Skeletal muscle tissue (tissue), 4 donors: ENCODE measurements around the gene ZBTB16. TPM values are rescaled to one million over a fixed set of nuclear protein-coding genes. Genes with fewer than 3 reads are reported as not detected.

Source experiments
- H3K27ac ChIP-seq: one replicate; pipeline ENCODE4 v1.7.0; 2013; ENCODE audit warnings: mild to moderate bottlenecking, low read depth, low read length, inconsistent platforms
- H3K27me3 ChIP-seq, 3 donors: one replicate each; pipeline ENCODE4 v1.7.0; 2013; ENCODE audit warnings: low read length in 3 of 3; ENCODE audit not compliant: control insufficient read depth in 3 of 3, insufficient read depth in 3 of 3
- H3K36me3 ChIP-seq, 3 donors: one replicate each; pipeline ENCODE4 v1.7.0; 2013; ENCODE audit warnings: low read length in 3 of 3; ENCODE audit not compliant: control insufficient read depth in 3 of 3, insufficient read depth in 3 of 3
- H3K4me1 ChIP-seq, 3 donors: one replicate each; pipeline ENCODE4 v1.7.0; 2013; ENCODE audit warnings: low read length in 3 of 3, mild to moderate bottlenecking in 3 of 3; ENCODE audit not compliant: control insufficient read depth in 3 of 3, insufficient read depth in 3 of 3
- H3K4me3 ChIP-seq, 3 donors: one replicate each; pipeline ENCODE4 v1.7.0; 2013; ENCODE audit warnings: low read length in 3 of 3
- H3K9ac ChIP-seq, 3 donors: one replicate each; pipeline ENCODE4 v1.7.0; 2013; ENCODE audit warnings: low read length in 3 of 3, mild to moderate bottlenecking in 3 of 3, moderate library complexity in 2 of 3, low read depth in 1 of 3
- H3K9me3 ChIP-seq, 3 donors: one replicate each; pipeline ENCODE4 v1.7.0; 2013; ENCODE audit warnings: low read length in 3 of 3; ENCODE audit not compliant: control insufficient read depth in 3 of 3
- total RNA-seq: library from RNA; depleted of rRNA; stranded (reverse); fragments of >200 nt; gene quantifications from one replicate; pipeline ENCODE4 v1.2.3, GENCODE V29; 2014
- donor health status: Osteomylitis.

The ZBTB16 gene
- total RNA-seq, 1 donor from 2014 or later: 6.8 TPM

DNA sequence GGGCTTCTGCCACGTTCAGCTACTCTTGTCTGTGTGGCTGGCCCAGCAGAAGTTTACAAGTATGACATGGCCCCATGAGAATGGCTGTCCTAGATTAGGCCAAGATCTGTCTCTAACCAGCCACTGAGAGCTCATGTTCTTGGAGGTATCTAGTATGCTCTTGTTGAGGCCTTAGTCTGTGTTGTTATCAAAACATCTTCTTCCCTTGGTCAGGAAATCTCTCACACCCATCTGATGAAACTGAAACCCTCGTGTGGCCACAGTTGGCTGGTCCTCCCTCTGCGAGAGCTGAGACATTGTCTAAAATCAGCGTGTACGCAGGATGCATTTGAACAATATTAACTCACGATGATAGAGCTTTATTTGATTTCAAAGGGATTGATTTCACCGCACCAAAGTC lies 127.7 kb downstream of the ZBTB16 start:
- no peaks in the 10 kb centered on the region for H3K9me3 ChIP-seq
- no peak overlapping the region for H3K4me3 ChIP-seq
- peaks cover 29 to 58% (median 48%) of the 10 kb centered on the region in 3 donors for H3K4me1 ChIP-seq
- H3K27ac ChIP-seq: peak overlapping the region; percentile 61
- H3K27me3 ChIP-seq: no peaks in the 10 kb centered on the region
- peaks cover 41 to 45% (median 43%) of the 10 kb centered on the region in 3 donors for H3K36me3 ChIP-seq
- H3K9ac ChIP-seq: no peak overlapping the region

DNA sequence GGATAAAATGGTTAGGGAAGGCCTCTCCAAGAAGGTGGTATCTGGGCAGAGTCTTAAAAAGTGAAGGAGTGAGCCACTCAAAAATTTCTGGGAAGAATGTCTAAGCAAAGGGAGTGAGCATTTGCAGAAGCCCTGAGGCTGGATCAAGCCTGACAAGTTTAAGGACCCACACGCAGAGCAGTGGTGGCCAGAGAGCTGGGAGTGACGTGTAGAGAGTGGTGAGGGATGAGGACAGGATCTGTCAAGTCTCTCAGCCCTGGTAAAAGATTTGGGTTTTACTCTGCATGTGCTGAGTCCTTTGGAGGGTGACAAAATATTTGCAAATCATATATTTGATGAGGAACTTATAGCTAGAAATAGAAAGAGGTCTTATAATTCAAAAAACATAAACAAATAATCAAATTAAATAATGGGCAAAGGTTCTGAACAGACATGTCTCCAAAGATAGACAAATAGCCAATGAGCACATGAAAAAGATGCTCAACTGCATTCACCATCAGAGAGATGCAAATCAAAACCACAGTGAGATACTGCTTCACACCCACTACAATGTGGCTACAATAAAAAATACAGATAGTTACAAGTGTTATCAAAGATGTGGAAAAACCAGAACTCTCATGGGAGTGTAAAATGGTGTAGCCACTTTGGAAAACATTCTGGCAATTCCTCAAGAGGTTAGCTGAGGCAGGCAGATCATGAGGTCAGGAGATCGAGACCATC lies 129.5 kb downstream of the ZBTB16 start:
- Histone ChIP-seq H3K4me1 (peaks cover 30 to 58% (median 48%) of the 10 kb centered on the region in 3 donors), H3K9me3 (no peaks in the 10 kb centered on the region), H3K9ac (no peak overlapping the region), H3K27ac (no peak overlapping the region), H3K36me3 (peaks cover 43 to 48% (median 44%) of the 10 kb centered on the region in 3 donors), H3K27me3 (no peaks in the 10 kb centered on the region), H3K4me3 (no peak overlapping the region)

DNA sequence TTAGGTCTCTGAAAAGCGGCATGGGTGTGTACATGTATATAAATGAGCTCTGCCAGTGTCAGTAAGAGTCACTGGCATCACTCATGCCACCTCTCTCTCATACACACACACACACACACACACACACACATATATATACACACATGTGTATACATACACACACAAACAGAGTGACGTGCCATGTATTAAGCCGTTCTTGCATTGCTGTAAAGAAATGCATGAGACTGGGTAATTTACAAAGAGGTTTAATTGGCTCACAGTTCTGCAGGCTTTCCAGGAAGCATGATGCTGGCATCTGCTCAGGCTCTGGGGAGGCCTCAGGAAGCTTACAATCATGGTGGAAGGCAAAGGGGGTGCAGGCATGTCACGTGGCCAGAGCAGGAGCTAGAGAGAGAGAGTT lies 131.1 kb downstream of the ZBTB16 start:
- H3K4me1 ChIP-seq: peaks cover 36 to 58% (median 50%) of the 10 kb centered on the region in 3 donors
- peak overlapping the region; percentile 96 for H3K27ac ChIP-seq
- no peaks in the 10 kb centered on the region for H3K9me3 ChIP-seq
- H3K4me3 ChIP-seq: no peak overlapping the region
- H3K9ac ChIP-seq: no peak overlapping the region
- peaks cover 41 to 48% (median 43%) of the 10 kb centered on the region in 3 donors for H3K36me3 ChIP-seq
- H3K27me3 ChIP-seq: no peaks in the 10 kb centered on the region

DNA sequence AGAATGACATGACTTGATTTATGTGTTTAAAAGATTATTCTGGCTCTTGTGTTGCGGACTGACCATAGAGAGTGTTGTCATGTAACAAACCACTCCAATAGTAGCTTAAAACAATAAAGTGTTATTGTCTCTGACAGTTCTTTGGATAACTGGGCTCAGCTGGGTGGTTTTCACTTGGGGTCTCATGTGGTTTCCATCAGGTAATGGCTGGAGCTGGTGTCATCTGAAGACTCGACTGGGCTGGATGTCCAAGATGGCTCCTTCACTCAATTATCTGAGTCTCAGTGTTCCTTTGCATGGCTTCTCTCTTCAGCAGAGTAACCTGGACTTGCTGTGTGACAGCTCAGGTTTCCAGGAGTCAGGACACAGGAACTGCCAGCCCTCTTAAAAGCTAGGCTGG lies 132.4 kb downstream of the ZBTB16 start:
- Histone ChIP-seq H3K9me3 (no peaks in the 10 kb centered on the region), H3K4me3 (no peak overlapping the region), H3K9ac (no peak overlapping the region), H3K27ac (peak overlapping the region; percentile 96), H3K27me3 (no peaks in the 10 kb centered on the region), H3K36me3 (peaks cover 33 to 40% (median 38%) of the 10 kb centered on the region in 3 donors), H3K4me1 (peaks cover 45 to 59% (median 52%) of the 10 kb centered on the region in 3 donors)

DNA sequence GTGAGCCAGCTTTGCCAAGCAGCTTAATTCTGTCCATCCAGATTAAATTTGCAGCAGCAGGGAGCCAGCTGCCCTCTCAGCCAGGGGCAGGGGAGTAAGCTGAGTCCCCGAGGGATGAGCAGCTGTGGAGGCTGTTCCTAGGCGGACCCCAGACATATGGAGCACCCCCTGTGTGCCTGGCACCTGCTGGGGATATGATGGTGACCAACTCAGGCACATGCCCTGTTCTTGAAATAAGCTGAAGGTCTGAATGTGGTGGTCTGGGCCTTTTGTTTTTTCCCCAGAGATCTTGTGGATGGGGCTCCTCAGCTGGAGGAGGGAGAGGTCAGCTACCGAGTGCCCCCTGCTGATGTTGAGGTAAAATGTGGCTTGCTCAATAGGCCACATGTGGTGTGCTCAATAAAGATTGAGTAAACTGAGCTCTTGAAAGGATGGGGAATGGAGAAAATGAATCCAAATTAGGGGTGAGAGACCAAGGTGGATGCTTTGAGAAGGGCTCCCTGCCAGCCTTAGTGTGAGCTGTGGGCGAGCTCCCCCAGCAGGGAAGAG lies 133.4 kb downstream of the ZBTB16 start:
- H3K4me1 ChIP-seq: peaks cover 54 to 61% (median 60%) of the 10 kb centered on the region in 3 donors
- no peak overlapping the region for H3K4me3 ChIP-seq
- H3K9ac ChIP-seq: peak overlapping the region in 1 of 3 donors; percentile 27
- H3K27ac ChIP-seq: peak overlapping the region; percentile 96
- H3K36me3 ChIP-seq: peaks cover 24 to 32% (median 29%) of the 10 kb centered on the region in 3 donors
- no peaks in the 10 kb centered on the region for H3K9me3 ChIP-seq
- H3K27me3 ChIP-seq: no peaks in the 10 kb centered on the region

DNA sequence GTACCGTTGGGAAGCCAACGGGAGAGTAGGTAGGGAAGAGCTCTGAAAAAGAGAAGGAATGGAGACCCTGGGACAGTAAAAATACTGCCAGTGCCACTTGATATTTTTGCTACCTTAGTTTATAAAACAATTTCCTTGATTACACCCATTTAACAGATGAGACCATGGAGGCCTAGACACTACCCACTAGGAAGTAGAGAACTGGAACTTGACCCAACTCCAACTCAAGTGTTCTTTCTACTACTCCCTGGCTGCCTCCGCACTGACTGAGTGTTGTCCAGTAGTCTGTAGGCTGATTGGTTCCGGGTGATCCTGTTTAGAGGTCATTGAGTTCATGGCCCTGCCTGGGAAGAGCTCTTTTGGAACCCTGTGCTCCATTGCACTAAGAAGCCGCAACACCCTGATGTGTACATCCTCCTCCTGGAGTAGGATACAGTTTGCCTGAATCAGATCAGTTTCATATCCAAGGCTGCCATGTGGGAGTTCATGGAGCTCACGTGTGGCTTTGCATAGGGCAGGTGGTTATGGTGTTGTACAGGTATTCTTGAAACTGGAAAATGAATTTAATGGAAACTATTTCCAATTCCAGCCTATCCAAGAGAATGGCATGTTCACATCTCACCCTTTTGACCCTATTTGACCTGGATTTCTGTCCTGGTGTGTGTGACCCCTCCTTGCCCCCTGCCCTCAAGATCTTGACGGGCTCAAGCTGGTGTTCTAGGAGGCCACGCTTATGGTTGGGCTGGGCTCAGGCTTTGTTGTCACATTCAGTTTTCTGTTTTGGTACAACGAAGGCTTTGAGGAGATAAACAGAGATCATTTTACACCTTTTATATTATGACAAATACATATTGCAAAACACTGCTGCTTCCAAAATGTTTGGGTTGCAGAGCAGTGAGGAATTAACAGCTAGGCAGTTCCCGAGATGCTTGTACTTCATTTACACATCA lies 134.5 kb downstream of the ZBTB16 start:
- Histone ChIP-seq H3K9ac (peak overlapping the region; percentile 14 to 61 (median 41)), H3K9me3 (no peaks in the 10 kb centered on the region), H3K36me3 (peaks cover 19 to 29% (median 22%) of the 10 kb centered on the region in 3 donors), H3K27me3 (no peaks in the 10 kb centered on the region), H3K4me1 (peaks cover 62 to 68% (median 64%) of the 10 kb centered on the region in 3 donors), H3K4me3 (no peak overlapping the region), H3K27ac (peak overlapping the region; percentile 96)

DNA sequence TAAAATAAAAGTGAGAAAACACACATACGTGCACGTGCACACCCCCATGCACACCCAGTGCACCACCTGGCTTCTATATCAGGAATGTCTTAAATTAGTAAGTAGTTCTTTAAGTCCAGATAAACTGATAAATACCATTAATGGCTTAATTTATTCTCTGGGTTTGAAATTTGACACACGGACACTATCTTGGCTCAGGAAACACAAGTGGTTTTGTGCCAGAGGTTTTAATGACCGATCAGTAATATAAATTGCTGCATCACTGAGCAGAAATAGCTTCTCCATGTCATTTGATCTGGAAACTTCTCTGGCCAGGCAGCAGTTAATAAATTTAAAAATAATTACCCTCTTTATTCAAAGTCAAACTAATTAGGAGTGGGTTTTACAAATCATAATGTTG lies 135.2 kb downstream of the ZBTB16 start:
- peaks cover 19 to 25% (median 22%) of the 10 kb centered on the region in 3 donors for H3K36me3 ChIP-seq
- no peaks in the 10 kb centered on the region for H3K9me3 ChIP-seq
- no peaks in the 10 kb centered on the region for H3K27me3 ChIP-seq
- peak overlapping the region; percentile 14 to 61 (median 54) for H3K9ac ChIP-seq
- H3K27ac ChIP-seq: peak overlapping the region; percentile 96
- H3K4me3 ChIP-seq: no peak overlapping the region
- peaks cover 68 to 75% (median 71%) of the 10 kb centered on the region in 3 donors for H3K4me1 ChIP-seq

DNA sequence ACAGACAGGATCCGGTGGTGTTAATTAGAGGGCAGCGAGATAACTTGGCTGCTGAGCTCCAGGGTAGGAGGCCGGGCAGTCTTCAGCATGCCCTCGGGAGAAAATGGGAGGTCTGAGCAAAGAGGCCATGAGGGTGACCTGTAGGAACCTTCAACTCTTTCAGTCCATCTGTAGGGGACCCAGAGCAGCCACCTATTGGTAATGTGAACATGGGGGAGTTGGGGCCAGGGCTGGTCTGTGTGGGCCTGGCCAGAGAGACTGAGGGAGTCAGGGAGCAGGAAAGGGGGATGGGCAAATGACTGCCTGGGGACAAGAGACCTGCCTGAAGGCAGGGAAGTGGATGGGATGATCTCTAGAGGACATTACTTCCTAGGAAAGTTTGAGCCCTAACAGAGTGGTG lies 135.6 kb downstream of the ZBTB16 start:
- Histone ChIP-seq H3K9ac (peak overlapping the region; percentile 13 to 61 (median 54)), H3K36me3 (peaks cover 18 to 21% (median 19%) of the 10 kb centered on the region in 3 donors), H3K27ac (peak overlapping the region; percentile 96), H3K4me3 (no peak overlapping the region), H3K4me1 (peaks cover 70 to 77% (median 74%) of the 10 kb centered on the region in 3 donors), H3K9me3 (no peaks in the 10 kb centered on the region), H3K27me3 (no peaks in the 10 kb centered on the region)

DNA sequence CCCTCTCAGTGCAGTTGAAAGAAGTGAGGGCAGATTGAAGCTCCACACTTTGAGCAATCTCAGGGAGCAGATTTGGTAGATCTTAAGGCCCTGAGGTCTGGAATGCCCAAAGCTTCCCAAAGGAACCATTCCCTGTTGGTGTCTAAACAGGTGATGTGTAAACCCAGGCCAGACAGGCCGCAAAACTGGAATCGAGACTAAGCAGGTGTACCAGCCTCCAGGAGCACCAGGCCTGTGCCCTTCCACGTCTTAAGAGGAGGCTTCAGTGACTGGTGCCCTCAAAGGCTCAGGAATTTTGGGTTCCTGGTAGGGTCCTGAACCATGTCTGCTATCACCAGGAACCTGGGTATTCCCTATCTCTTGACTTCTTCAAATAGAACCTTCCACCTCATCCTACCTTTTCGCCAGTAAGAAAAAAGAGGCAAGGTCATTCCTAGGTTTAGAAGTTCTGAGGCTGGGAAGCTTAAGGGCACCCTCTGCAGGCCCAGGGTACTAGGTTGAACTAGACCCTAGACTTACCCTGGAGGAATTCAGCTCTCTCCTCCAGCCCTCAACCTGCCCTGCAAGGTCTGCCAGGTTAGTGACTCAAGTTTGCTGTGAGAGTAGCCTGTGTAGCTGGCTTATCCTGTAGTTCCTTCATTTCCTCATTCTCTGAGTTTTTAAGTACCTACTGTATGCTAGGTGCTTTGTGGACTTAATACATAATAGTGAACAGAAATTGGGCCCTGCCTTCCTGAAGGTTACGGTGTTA lies 136.6 kb downstream of the ZBTB16 start:
- Histone ChIP-seq H3K9me3 (no peaks in the 10 kb centered on the region), H3K9ac (peak overlapping the region; percentile 71 to 86 (median 83)), H3K27me3 (no peaks in the 10 kb centered on the region), H3K36me3 (peaks cover 10 to 15% (median 13%) of the 10 kb centered on the region in 3 donors), H3K4me3 (peak overlapping the region in 1 of 3 donors; percentile 14), H3K27ac (peak overlapping the region; percentile 96), H3K4me1 (peaks cover 80 to 87% (median 84%) of the 10 kb centered on the region in 3 donors)
